ENCODE data around the gene SLC12A5.
A peak's percentile ranks its signal among the peaks of the same experiment; 100 is the strongest.

The SLC12A5 gene

DNA sequence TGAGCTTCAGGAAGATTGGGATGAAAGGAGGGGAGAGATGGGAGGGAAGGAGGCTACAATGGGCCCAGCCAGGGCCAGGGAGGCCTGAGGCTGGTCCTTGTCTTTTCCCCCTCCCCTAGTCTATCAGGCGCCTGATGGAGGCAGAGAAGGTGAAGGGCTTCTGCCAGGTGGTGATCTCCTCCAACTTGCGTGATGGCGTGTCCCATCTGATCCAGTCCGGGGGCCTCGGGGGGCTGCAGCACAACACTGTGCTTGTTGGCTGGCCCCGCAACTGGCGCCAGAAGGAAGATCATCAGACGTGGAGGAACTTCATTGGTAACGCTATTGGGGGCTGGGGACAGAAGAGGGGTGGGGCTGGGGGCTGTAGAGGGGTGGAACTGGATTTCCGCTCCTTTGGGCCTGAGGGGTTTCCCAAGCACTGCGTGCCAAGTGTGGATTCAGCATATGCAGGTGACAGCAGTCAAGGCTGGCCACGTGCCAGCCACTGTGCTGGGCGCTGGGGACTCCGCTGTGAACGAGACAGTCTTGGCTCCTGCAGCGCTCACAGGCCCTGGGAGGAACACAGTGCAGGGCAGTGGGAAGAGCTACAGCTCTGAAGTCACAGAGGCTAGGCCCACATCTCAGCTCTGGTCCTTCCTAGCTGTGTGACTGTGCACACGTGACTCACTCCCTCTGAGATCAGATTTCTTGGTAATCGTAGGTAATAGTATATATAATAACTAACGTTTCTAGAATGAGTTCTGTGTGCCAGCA lies 22.7 kb downstream of the SLC12A5 start:
- H3K4me3 ChIP-seq (replicated peaks; ENCODE audit: low read depth, low read length), result no peak overlapping the region
- no peak for TF ChIP-seq CTCF (IDR thresholded peaks at IDR 0.05; ENCODE audit: low read length, missing control alignments)
- DNase-seq (ENCODE audit: low read depth), result no peak

GRCh38 chr20:46053416-46053815 lies 24.4 kb downstream of the SLC12A5 start:
- DNase-seq (ENCODE audit: low read depth), result no peak
- TF ChIP-seq CTCF (IDR thresholded peaks at IDR 0.05; ENCODE audit: low read length, missing control alignments), result no peak
- H3K4me3 ChIP-seq (replicated peaks; ENCODE audit: low read depth, low read length), result no peak overlapping the region

GRCh38 chr20:46054606-46055005 lies 25.6 kb downstream of the SLC12A5 start:
- no peak for TF ChIP-seq CTCF (IDR thresholded peaks at IDR 0.05; ENCODE audit: low read length, missing control alignments)
- no peak for DNase-seq (ENCODE audit: low read depth)
- H3K4me3 ChIP-seq (replicated peaks; ENCODE audit: low read depth, low read length), result no peak overlapping the region

GRCh38 chr20:46055269-46055668 lies 26.3 kb downstream of the SLC12A5 start:
- no peak for DNase-seq (ENCODE audit: low read depth)
- no peak for TF ChIP-seq CTCF (IDR thresholded peaks at IDR 0.05; ENCODE audit: low read length, missing control alignments)
- H3K4me3 ChIP-seq (replicated peaks; ENCODE audit: low read depth, low read length), result no peak overlapping the region

- no peak for TF ChIP-seq CTCF (IDR thresholded peaks at IDR 0.05; ENCODE audit: low read length, missing control alignments)
- no peak overlapping the region for H3K4me3 ChIP-seq (replicated peaks; ENCODE audit: low read depth, low read length)
- no peak for DNase-seq (ENCODE audit: low read depth)
These were observed 27.2 kb downstream of the SLC12A5 start for GRCh38 chr20:46056027-46056833.

DNA sequence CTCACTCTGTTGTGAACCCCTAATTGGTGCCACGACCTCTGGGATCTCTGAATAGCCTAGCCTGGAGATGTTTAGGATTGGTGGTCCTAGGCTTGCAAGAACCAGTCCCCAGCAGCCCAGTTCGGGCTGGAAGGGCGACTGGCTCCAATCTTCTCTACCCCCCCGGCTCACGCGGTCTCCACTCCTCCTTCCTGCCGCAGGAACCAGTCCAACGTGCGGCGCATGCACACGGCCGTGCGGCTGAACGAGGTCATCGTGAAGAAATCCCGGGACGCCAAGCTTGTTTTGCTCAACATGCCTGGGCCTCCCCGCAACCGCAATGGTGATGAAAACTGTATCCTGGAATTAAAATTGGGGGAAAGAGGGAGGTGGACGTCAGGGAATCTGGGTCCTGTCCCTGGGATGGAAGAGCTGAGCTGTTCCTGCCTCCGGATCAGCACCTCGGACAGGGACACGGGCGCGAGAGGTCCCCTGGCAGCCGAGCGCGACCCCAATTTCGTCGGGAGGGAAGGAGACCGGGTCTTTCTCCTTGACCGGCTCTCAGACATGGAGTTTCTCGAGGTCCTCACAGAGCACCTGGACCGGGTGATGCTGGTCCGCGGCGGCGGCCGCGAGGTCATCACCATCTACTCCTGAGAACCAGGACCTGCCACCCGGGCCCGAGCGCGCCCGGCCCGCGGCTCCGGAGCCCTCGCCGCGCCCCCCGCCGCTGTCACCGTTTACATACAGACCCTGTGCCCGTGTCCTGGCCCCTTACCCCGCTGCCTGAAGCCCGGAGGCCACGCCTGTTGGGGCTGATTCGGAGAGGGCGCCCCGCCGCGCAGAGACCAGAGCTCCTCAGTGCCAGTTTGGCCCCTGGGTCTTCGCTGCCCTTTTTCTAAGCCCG lies 28.2 kb downstream of the SLC12A5 start:
- no peak overlapping the region for H3K4me3 ChIP-seq (replicated peaks; ENCODE audit: low read depth, low read length)
- TF ChIP-seq CTCF (IDR thresholded peaks at IDR 0.05; ENCODE audit: low read length, missing control alignments), result no peak
- peak; percentile 57 for DNase-seq (ENCODE audit: low read depth)
